Neuron (in vitro differentiated cells): Measurements from ENCODE around the gene AQP9.

ENCODE experiments used
- H2AFZ ChIP-seq: one replicate; pipeline ENCODE4 v1.6.1; 2013; ENCODE audit warnings: low read depth, mild to moderate bottlenecking, inconsistent platforms, low read length, moderate library complexity
- H3K27me3 ChIP-seq: one replicate; pipeline ENCODE4 v1.6.1; 2013; ENCODE audit warnings: low read length; ENCODE audit not compliant: insufficient read depth
- H3K36me3 ChIP-seq: one replicate; pipeline ENCODE4 v1.6.1; 2013; ENCODE audit warnings: low read length; ENCODE audit not compliant: insufficient read depth
- H3K4me1 ChIP-seq: one replicate; pipeline ENCODE4 v1.6.1; 2013; ENCODE audit warnings: low read length; ENCODE audit not compliant: insufficient read depth
- H3K4me3 ChIP-seq: 2 replicates; pipeline ENCODE4 v1.5.1; 2013; ENCODE audit warnings: mild to moderate bottlenecking, low read length, moderate library complexity
- H3K9me3 ChIP-seq: one replicate; pipeline ENCODE4 v1.6.1; 2013; ENCODE audit warnings: low read length

Gene AQP9

DNA sequence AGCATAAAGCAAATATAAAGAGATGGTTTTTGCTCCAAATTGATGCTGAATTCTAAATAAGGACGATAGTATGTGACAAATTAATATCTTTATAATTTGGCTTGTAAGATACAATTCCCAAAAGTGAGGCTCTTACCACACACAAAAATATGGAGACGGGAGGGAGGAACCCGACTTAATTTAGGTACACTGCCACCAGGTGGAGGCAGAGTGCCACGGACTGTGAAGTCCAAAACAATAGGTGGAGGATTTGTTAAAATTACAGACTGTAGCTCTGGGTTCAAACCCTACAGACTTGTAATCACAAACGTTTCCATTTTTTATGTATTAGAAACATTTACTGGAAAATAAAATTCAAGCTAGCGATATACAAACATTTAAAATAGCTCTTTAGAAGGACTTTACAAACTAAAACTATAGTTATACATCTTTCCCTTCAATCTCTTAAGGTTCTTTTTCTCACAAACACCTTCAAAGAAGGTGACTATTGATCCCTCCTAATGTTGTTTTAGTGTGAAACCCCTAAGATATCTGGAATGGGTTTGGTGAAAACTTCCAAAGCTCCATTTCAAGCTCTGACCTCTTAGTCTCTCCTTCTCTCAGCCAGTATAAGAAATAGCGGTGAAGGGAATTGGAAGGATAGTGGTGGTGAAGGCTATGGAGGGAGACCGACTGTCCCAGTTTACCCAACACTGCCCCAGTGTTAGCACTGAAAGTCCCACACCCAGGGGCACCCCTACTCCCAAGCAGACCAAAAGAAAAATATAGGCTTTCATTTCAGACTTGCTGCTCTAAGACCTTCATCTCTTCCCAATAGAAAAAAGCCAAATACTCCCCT lies 89.7 kb downstream of the AQP9 start:
- Histone ChIP-seq H2AFZ (no peak overlapping the region), H3K9me3 (no peaks in the 10 kb centered on the region), H3K4me3 (no peak overlapping the region), H3K36me3 (no peaks in the 10 kb centered on the region), H3K4me1 (peaks cover 11% of the 10 kb centered on the region), H3K27me3 (no peaks in the 10 kb centered on the region)

DNA sequence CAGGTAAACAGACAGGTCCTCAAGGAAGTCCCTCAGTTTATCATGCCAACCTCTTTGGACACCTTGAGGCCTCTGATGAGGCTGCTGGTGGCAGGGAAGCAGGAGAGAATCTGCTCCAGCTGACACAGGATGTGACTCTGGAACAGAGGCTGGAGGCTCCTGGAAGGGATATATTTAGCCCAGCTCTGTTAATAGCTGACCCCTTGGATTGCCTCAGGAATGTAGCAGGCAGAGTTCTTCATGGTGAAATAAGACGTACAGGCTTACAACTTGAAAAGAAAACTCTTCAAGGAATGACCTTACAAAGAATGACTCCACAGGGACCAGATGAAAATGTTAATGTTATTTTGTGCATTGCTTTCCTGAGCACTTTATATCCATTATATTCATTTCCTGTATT lies 90.5 kb downstream of the AQP9 start:
- Histone ChIP-seq H3K27me3 (no peaks in the 10 kb centered on the region), H2AFZ (no peak overlapping the region), H3K4me3 (no peak overlapping the region), H3K4me1 (peaks cover 11% of the 10 kb centered on the region), H3K9me3 (no peaks in the 10 kb centered on the region), H3K36me3 (no peaks in the 10 kb centered on the region)

DNA sequence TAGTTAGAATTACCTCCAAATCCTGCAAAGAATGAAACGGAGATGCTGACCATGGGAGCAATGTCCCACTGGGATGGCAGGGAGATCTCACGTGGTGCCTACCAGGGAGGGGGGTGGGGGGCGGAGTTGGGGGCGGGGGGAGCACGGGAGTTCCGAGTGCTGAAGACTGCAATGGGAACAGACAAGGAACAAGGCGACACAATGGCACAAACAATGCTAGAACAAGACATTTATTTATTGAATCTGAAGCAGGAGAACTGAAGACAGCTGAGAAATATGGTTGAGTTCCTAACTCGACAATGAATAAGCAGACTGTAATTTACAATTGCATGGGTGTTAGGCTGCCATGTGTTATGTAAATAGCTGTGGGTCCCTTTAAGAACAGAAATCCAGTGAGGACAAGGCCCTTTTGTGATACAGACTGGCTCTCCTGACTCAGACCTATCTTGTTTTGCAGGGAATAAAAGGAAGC lies 91.2 kb downstream of the AQP9 start:
- H2AFZ ChIP-seq: peak overlapping the region; percentile 37
- no peaks in the 10 kb centered on the region for H3K9me3 ChIP-seq
- no peaks in the 10 kb centered on the region for H3K36me3 ChIP-seq
- H3K4me1 ChIP-seq: peaks cover 11% of the 10 kb centered on the region
- peak overlapping the region; percentile 41 for H3K4me3 ChIP-seq
- no peaks in the 10 kb centered on the region for H3K27me3 ChIP-seq

DNA sequence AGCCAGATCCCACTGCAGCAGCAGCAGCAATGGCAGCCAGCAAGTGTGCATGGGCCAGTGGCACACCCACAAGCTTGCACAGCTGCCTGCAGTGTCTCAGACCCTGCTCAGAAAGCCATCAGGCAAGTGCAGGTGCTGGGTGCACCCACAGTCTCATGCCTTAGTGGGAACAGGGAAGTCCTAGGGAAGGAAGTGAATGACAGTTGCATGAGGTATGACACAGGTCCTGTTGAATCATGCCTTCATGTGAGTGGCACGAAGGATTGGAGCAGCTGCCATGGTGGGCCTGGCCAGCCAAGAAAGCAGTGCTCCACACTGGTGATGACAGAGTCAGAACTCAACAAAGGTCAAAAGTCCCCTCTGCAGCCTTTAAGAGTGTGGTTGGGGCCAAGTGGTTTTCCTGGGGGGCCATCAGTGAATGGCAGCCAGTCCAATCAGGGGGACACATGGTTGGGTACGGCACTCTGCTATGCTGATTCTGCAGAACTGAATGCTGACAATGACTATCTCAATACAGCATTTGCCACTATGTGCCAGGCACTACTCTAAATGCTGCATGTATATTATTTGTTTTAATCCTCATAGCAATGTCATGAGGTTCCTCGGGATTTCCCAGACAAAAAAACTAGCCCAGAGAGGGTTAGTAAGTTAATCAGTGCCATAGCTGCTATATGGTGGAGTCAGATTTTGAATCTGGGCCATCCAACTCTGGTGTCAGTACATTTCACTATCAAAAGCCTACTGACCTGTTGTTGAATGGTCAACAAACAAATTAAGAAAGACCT lies 94.3 kb downstream of the AQP9 start:
- Histone ChIP-seq H3K4me1 (peaks cover 11% of the 10 kb centered on the region), H2AFZ (no peak overlapping the region), H3K27me3 (no peaks in the 10 kb centered on the region), H3K9me3 (no peaks in the 10 kb centered on the region), H3K36me3 (no peaks in the 10 kb centered on the region), H3K4me3 (no peak overlapping the region)

DNA sequence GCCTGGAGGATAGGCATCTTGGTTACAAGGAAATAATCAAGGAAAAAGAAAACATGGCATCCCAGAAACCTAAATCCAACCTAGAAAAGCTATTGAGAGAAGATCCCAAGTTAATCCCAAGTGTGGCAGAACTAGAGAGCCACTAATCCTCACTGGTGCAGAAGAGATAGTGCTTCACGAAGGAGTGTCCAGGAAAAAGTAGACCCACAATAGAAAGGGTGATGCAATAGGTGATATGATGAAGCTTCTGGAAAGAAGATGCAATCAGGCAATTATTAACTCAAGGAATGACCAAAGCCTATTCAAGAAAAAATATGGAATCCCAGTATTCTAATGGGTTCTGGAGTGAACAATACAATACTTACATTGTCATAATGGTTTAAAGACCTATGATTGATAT lies 95.2 kb downstream of the AQP9 start:
- H2AFZ ChIP-seq: no peak overlapping the region
- no peaks in the 10 kb centered on the region for H3K27me3 ChIP-seq
- peaks cover 11% of the 10 kb centered on the region for H3K4me1 ChIP-seq
- no peaks in the 10 kb centered on the region for H3K9me3 ChIP-seq
- no peak overlapping the region for H3K4me3 ChIP-seq
- H3K36me3 ChIP-seq: no peaks in the 10 kb centered on the region
